PC-3 (cell line): ENCODE measurements around the gene ANTXR1. TPM values are rescaled to one million over a fixed set of nuclear protein-coding genes. Genes with fewer than 3 reads are reported as not detected.

Experiments
- ATAC-seq: fragments of 200-7000 bp; cut with Tn5 transposase; 2 replicates; pipeline ENCODE4 v1.9.1; 2020; ENCODE audit warnings: mild to moderate bottlenecking, moderate library complexity
- BruUV-seq: library from RNA; stranded (reverse); fragments of 400-500 nt; replicated peaks from 2 replicates; lab custom pipeline; 2021; lab: Mats Ljungman, UMichigan
- CTCF ChIA-PET: fragments of 300-600 bp; sonication (Branson Sonifier 250); formaldehyde crosslinking; loops from one replicate; lab custom pipeline; 2022; ENCODE audit warnings: antibody characterized with exemption; lab: Charles Lee
- POLR2A ChIA-PET: fragments of 300-600 bp; sonication (Branson Sonifier 250); formaldehyde crosslinking; loops from one replicate; lab custom pipeline; 2022; ENCODE audit warnings: antibody characterized with exemption; ENCODE audit not compliant: unreplicated experiment; lab: Charles Lee
- DNase-seq: peaks from one replicate; pipeline ENCODE4 v3.0.0-alpha.2; 2015
- H2AFZ ChIP-seq: fragments of 300-600 bp; sonication (generic); 2 replicates; pipeline ENCODE4 v1.6.0; 2016; ENCODE audit warnings: antibody characterized with exemption, low read length
- H3F3A ChIP-seq: fragments of 300-600 bp; sonication (generic); one replicate; pipeline ENCODE4 v1.6.0; 2017; ENCODE audit warnings: antibody characterized with exemption, low read length, control low read depth, mild to moderate bottlenecking; ENCODE audit not compliant: unreplicated experiment
- H3K27ac ChIP-seq: fragments of 300-600 bp; sonication (generic); 2 replicates; pipeline ENCODE4 v1.5.1; 2016; ENCODE audit warnings: mild to moderate bottlenecking, low read length
- H3K27me3 ChIP-seq: fragments of 300-600 bp; sonication (generic); 2 replicates; pipeline ENCODE4 v1.6.1; 2016; ENCODE audit warnings: low read length, mixed read lengths
- H3K36me3 ChIP-seq: fragments of 300-600 bp; sonication (generic); 2 replicates; pipeline ENCODE4 v1.6.1; 2016; ENCODE audit warnings: low read depth, mixed run types, low read length, mixed read lengths
- H3K4me1 ChIP-seq: fragments of 300-600 bp; sonication (generic); 2 replicates; pipeline ENCODE4 v1.5.1; 2016; ENCODE audit warnings: low read length; ENCODE audit not compliant: insufficient read depth
- H3K4me2 ChIP-seq: fragments of 300-600 bp; sonication (generic); 2 replicates; pipeline ENCODE4 v1.6.0; 2016; ENCODE audit warnings: low read length
- H3K4me3 ChIP-seq: fragments of 300-600 bp; sonication (generic); 2 replicates; pipeline ENCODE4 v1.5.1; 2016; ENCODE audit warnings: mild to moderate bottlenecking, low read length, mixed read lengths
- H3K79me2 ChIP-seq: fragments of 300-600 bp; sonication (generic); 2 replicates; pipeline ENCODE4 v1.6.1; 2017; ENCODE audit warnings: low read length, mixed read lengths
- H3K9ac ChIP-seq: fragments of 300-600 bp; sonication (generic); 2 replicates; pipeline ENCODE4 v1.6.0; 2016; ENCODE audit warnings: mild to moderate bottlenecking, low read length
- H3K9me2 ChIP-seq: fragments of 300-600 bp; sonication (generic); replicated peaks from 2 replicates; pipeline ENCODE4 v1.6.1; 2016; ENCODE audit warnings: mixed run types, low read length, mixed read lengths
- H3K9me3 ChIP-seq: fragments of 300-600 bp; sonication (generic); 2 replicates; pipeline ENCODE4 v1.6.1; 2016; ENCODE audit warnings: low read length, mixed read lengths
- H4K20me1 ChIP-seq: fragments of 300-600 bp; sonication (generic); 2 replicates; pipeline ENCODE4 v1.6.1; 2016; ENCODE audit warnings: low read length, mixed read lengths
- CTCF ChIP-seq: fragments of 300-600 bp; sonication (generic); conservative IDR thresholded peaks from 2 replicates; pipeline ENCODE4 v1.5.1; 2017; ENCODE audit warnings: antibody characterized with exemption, low read depth, mild to moderate bottlenecking, low read length
- EZH2 ChIP-seq: fragments of 300-600 bp; sonication (generic); IDR thresholded peaks from one replicate; pipeline ENCODE4 v1.6.1; 2017; ENCODE audit warnings: antibody characterized with exemption, mild to moderate bottlenecking, low read length; ENCODE audit not compliant: unreplicated experiment
- EZH2phosphoT487 ChIP-seq: fragments of 300-600 bp; sonication (generic); IDR thresholded peaks from 2 replicates; pipeline ENCODE4 v1.6.1; 2018; ENCODE audit warnings: mild to moderate bottlenecking, antibody characterized with exemption, low read length, borderline replicate concordance
- intact Hi-C: fragments of 100-400 bp; cut with micrococcal nuclease; formaldehyde crosslinking; loops from 2 replicates; pipeline ENCODE4 v1.9.0; 2023
- total RNA-seq: library from RNA; depleted of rRNA; stranded (reverse); fragments of >200 nt; gene quantifications from 2 replicates; pipeline ENCODE4 v1.2.3, GENCODE V29; 2014

Gene ANTXR1
- total RNA-seq, 1 experiment from 2014 or later: 31.2 TPM

- Histone ChIP-seq H3K9me2 (no peaks in the 10 kb centered on the region), H3K27me3 (no peaks in the 10 kb centered on the region), H3K4me2 (no peak overlapping the region), H3F3A (no peaks in the 10 kb centered on the region), H3K4me1 (peaks cover 10% of the 10 kb centered on the region), H3K27ac (no peak overlapping the region), H3K36me3 (no peaks in the 10 kb centered on the region), H3K79me2 (peaks cover 50% of the 10 kb centered on the region), H3K9ac (no peak overlapping the region), H4K20me1 (no peaks in the 10 kb centered on the region), H3K9me3 (no peaks in the 10 kb centered on the region), H2AFZ (no peak overlapping the region), H3K4me3 (no peak overlapping the region)
- ATAC-seq (no peak), DNase-seq (no peak)
- ChIA-PET POLR2A (no interaction called here), CTCF (no interaction called here)
- intact Hi-C loops: loop anchor here (1.0 kb wide), 1 partner anchor 280 kb away; no protein-coding TSS in a partner anchor
- TF ChIP-seq EZH2 (no peak), CTCF (no peak), EZH2phosphoT487 (no peak)
- BruUV-seq: no TSS peak
Measured at GRCh38 chr2:69026691-69027459, 13.9 kb downstream of the ANTXR1 start.

- Histone ChIP-seq H3K27ac (no peak overlapping the region), H3F3A (no peaks in the 10 kb centered on the region), H4K20me1 (no peaks in the 10 kb centered on the region), H2AFZ (no peak overlapping the region), H3K36me3 (no peaks in the 10 kb centered on the region), H3K4me1 (no peaks in the 10 kb centered on the region), H3K9me3 (no peaks in the 10 kb centered on the region), H3K4me3 (no peak overlapping the region), H3K79me2 (peaks cover 20% of the 10 kb centered on the region), H3K9ac (no peak overlapping the region), H3K27me3 (no peaks in the 10 kb centered on the region), H3K4me2 (no peak overlapping the region), H3K9me2 (no peaks in the 10 kb centered on the region)
- no peak for TF ChIP-seq EZH2
- TF ChIP-seq EZH2phosphoT487: no peak
- no peak for TF ChIP-seq CTCF
- no peak for ATAC-seq
- intact Hi-C loops: no loop called here
- POLR2A ChIA-PET: no interaction called here
- no peak for DNase-seq
- no TSS peak for BruUV-seq
- CTCF ChIA-PET: interaction anchor here (0.7 kb wide), 1 partner anchor 344 kb away, joined by 3 read pairs; no protein-coding TSS in a partner anchor
Measured at GRCh38 chr2:69030800-69031428, 17.9 kb downstream of the ANTXR1 start.

GRCh38 chr2:69031466-69031865, 18.5 kb downstream of the ANTXR1 start:
- no peak overlapping the region for H3K27ac ChIP-seq
- H3K9me3 ChIP-seq: no peaks in the 10 kb centered on the region
- intact Hi-C loops: no loop called here
- no peak overlapping the region for H3K4me2 ChIP-seq
- no peaks in the 10 kb centered on the region for H3K36me3 ChIP-seq
- no peaks in the 10 kb centered on the region for H3K4me1 ChIP-seq
- peaks cover 15% of the 10 kb centered on the region for H3K79me2 ChIP-seq
- BruUV-seq: no TSS peak
- ATAC-seq (no peak), DNase-seq (no peak)
- ChIA-PET POLR2A (no interaction called here), CTCF (no interaction called here)
- no peaks in the 10 kb centered on the region for H3K27me3 ChIP-seq
- H3K4me3 ChIP-seq: no peak overlapping the region
- no peak for TF ChIP-seq EZH2phosphoT487
- no peak for TF ChIP-seq EZH2
- TF ChIP-seq CTCF: no peak
- H3K9me2 ChIP-seq: no peaks in the 10 kb centered on the region
- H3F3A ChIP-seq: no peaks in the 10 kb centered on the region
- H4K20me1 ChIP-seq: no peaks in the 10 kb centered on the region
- no peak overlapping the region for H3K9ac ChIP-seq
- H2AFZ ChIP-seq: no peak overlapping the region
